ENCODE measurements around the gene GTF3C5.

- TF ChIP-seq CTCF (IDR thresholded peaks at IDR 0.05; ENCODE audit: low read depth, low read length) (no peak), POLR2A (IDR thresholded peaks at IDR 0.05; ENCODE audit: extremely low read depth, insufficient read length) (no peak), MYC (IDR thresholded peaks at IDR 0.05; ENCODE audit: low read depth, low read length) (no peak)
- TF ChIP-seq, protein P1, sequence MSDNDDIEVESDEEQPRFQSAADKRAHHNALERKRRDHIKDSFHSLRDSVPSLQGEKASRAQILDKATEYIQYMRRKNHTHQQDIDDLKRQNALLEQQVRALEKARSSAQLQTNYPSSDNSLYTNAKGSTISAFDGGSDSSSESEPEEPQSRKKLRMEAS (IDR thresholded peaks at IDR 0.05; ENCODE audit: low read depth, low read length): no peak
These were observed 3.7 kb upstream of the GTF3C5 start for GRCh38 chr9:133027134-133027533.
